Neuronal stem cell (in vitro differentiated cells): ENCODE data around the gene IRX2.

Experiments used
- DNase-seq: peaks from one replicate; pipeline ENCODE4 v3.0.0-alpha.2; 2013; ENCODE audit warnings: low spot score
- H2AFZ ChIP-seq: one replicate; pipeline ENCODE4 v1.6.1; 2013; ENCODE audit warnings: mild to moderate bottlenecking, low read length, inconsistent platforms
- H2AK5ac ChIP-seq: 2 replicates; pipeline ENCODE4 v1.6.1; 2013; ENCODE audit warnings: low read depth, mild to moderate bottlenecking, inconsistent platforms, low read length, moderate library complexity, mixed read lengths
- H2BK120ac ChIP-seq: 2 replicates; pipeline ENCODE4 v1.6.1; 2013; ENCODE audit warnings: low read depth, mild to moderate bottlenecking, inconsistent platforms, low read length, moderate library complexity, mixed read lengths
- H2BK12ac ChIP-seq: one replicate; pipeline ENCODE4 v1.6.1; 2013; ENCODE audit warnings: low read length, inconsistent platforms
- H2BK15ac ChIP-seq: 2 replicates; pipeline ENCODE4 v1.6.1; 2013; ENCODE audit warnings: mild to moderate bottlenecking, low read length, inconsistent platforms, mixed read lengths
- H2BK5ac ChIP-seq: one replicate; pipeline ENCODE4 v1.6.1; 2013; ENCODE audit warnings: inconsistent platforms, mild to moderate bottlenecking, low read length, moderate library complexity
- H3K14ac ChIP-seq: one replicate; pipeline ENCODE4 v1.6.1; 2013; ENCODE audit warnings: low read length, inconsistent platforms
- H3K18ac ChIP-seq: 2 replicates; pipeline ENCODE4 v1.6.1; 2013; ENCODE audit warnings: low read length, inconsistent platforms
- H3K23ac ChIP-seq: 2 replicates; pipeline ENCODE4 v1.6.1; 2013; ENCODE audit warnings: low read depth, mild to moderate bottlenecking, mixed read lengths, low read length, inconsistent platforms; ENCODE audit not compliant: poor library complexity
- H3K27ac ChIP-seq: replicated peaks from 3 replicates; pipeline ENCODE4 v1.5.1; 2013; ENCODE audit warnings: low read length, inconsistent platforms
- H3K27me3 ChIP-seq, 3 experiments: 2 replicates each; pipeline ENCODE4 v1.6.1; 2013; ENCODE audit warnings: low read length in 3 of 3, mild to moderate bottlenecking in 2 of 3, inconsistent platforms in 1 of 3, low read depth in 1 of 3, mixed read lengths in 1 of 3, moderate library complexity in 1 of 3; ENCODE audit not compliant: control insufficient read depth in 3 of 3, insufficient read depth in 3 of 3
- H3K36me3 ChIP-seq, 2 donors: replicated peaks in 1 of 2; 2 replicates each; pipeline ENCODE4 v1.6.1; 2013; ENCODE audit warnings: low read length in 2 of 2; ENCODE audit not compliant: control insufficient read depth in 2 of 2, insufficient read depth in 2 of 2
- H3K4ac ChIP-seq: 2 replicates; pipeline ENCODE4 v1.6.1; 2013; ENCODE audit warnings: inconsistent platforms, mild to moderate bottlenecking, low read length, moderate library complexity
- H3K4me1 ChIP-seq, 2 donors: 1 replicate in 1 of 2; 2 replicates in 1 of 2; pipeline ENCODE4 v1.6.1; 2013; ENCODE audit warnings: low read length in 2 of 2, low read depth in 1 of 2; ENCODE audit not compliant: control insufficient read depth in 2 of 2, insufficient read depth in 1 of 2
- H3K4me2 ChIP-seq: one replicate; pipeline ENCODE4 v1.6.1; 2013; ENCODE audit warnings: mild to moderate bottlenecking, low read length, inconsistent platforms; ENCODE audit not compliant: insufficient read depth, poor library complexity, severe bottlenecking
- H3K4me3 ChIP-seq, 2 donors: 2 replicates each; pipeline ENCODE4 v1.5.1; 2013; ENCODE audit warnings: low read length in 2 of 2, mild to moderate bottlenecking in 2 of 2, inconsistent platforms in 1 of 2, moderate library complexity in 1 of 2
- H3K79me1 ChIP-seq: one replicate; pipeline ENCODE4 v1.6.1; 2013; ENCODE audit warnings: low read depth, mild to moderate bottlenecking, inconsistent platforms, low read length, moderate library complexity
- H3K9ac ChIP-seq: one replicate; pipeline ENCODE4 v1.6.1; 2013; ENCODE audit warnings: mild to moderate bottlenecking, low read depth, low read length, inconsistent platforms; ENCODE audit not compliant: poor library complexity
- H3K9me3 ChIP-seq, 2 donors: replicated peaks in 1 of 2; 2 replicates each; pipeline versions ENCODE3 to v1.6.1; 2013; ENCODE audit warnings: low read length in 2 of 2, mild to moderate bottlenecking in 2 of 2, inconsistent platforms in 1 of 2, low read depth in 1 of 2, mixed read lengths in 1 of 2, moderate library complexity in 1 of 2; ENCODE audit not compliant: control insufficient read depth in 2 of 2, insufficient read depth in 1 of 2
- H4K8ac ChIP-seq: one replicate; pipeline ENCODE4 v1.6.1; 2013; ENCODE audit warnings: low read depth, mild to moderate bottlenecking, inconsistent platforms, low read length, moderate library complexity
- H4K91ac ChIP-seq: one replicate; pipeline ENCODE4 v1.6.1; 2013; ENCODE audit warnings: low read length, low read depth, mild to moderate bottlenecking, inconsistent platforms; ENCODE audit not compliant: poor library complexity
- WGBS, 2 donors: extraction: QIAGEN DNeasy Blood & Tissue Kit; methylation state at CpG; one replicate each; pipeline ENCODE4 v1.1.7; 2013; ENCODE audit warnings: missing lambda C conversion rate in 2 of 2, mixed read lengths in 1 of 2; ENCODE audit not compliant: insufficient read length in 2 of 2, insufficient replicate concordance in 1 of 2; ENCODE audit errors: extremely low coverage in 2 of 2; 5-methylcytosine and 5-hydroxymethylcytosine counted together

Gene IRX2

DNA sequence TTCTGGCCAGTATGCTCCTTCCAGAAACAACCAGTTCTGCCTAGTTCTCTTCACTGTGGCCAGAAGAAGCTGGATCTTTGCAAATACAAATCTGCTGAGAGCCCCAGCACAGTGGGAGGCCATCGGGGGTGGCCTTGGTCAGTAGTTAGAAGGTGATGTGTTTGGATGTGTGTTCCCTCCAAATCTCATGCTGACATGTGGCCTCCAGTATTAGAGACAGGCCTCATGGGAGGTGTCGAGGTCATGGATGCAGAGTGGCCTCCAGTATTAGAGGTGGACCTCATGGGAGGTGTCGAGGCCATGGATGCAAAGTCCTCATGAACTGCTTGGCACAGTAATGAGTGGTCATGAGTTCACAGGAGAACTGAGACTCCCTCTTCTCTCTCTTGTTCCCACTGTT lies 7.6 kb upstream of the IRX2 start:
- Histone ChIP-seq H3K79me1 (no peaks in the 10 kb centered on the region), H4K91ac (no peak overlapping the region), H3K4me3 (no peak overlapping the region), H3K9ac (no peak overlapping the region), H2BK15ac (no peak overlapping the region), H3K27me3 (peaks cover 0 to 34% (median 0%) of the 10 kb centered on the region in 3 experiments), H4K8ac (no peak overlapping the region), H3K23ac (no peak overlapping the region), H3K18ac (no peak overlapping the region), H2AFZ (no peak overlapping the region), H3K9me3 (peaks cover 3 to 48% of the 10 kb centered on the region in 2 donors), H3K36me3 (peaks cover 0 to 14% of the 10 kb centered on the region in 2 donors), H3K4me1 (peaks cover 13 to 18% of the 10 kb centered on the region in 2 donors), H2BK120ac (no peak overlapping the region), H3K4me2 (no peak overlapping the region), H2BK5ac (peak overlapping the region; percentile 29), H3K27ac (no peak overlapping the region), H2BK12ac (no peak overlapping the region), H2AK5ac (no peak overlapping the region), H3K14ac (no peak overlapping the region), H3K4ac (no peak overlapping the region)
- no CpG with 5 or more reads among the region's 3 CpGs for WGBS, 2 donors
- no peak for DNase-seq

DNA sequence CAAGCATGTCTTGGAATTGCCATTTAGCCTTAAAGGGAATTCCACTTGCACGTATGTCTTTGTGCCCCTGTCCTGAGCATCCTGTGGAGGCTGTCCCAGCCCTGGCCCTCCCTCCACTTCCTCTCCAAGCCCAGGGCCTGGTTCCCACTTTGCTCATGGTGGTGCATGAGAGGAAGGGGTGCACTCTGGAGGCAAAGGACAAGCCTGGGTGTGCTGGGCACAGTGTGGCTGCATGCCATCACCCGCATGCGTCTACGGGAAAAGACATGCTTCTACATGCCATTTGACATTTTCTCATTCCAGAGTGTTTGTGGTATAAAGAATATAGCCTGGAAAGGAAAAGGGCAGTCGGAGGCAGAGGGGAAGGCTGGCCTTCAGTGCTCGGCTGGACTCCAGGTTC lies 7.2 kb upstream of the IRX2 start:
- H2BK120ac ChIP-seq: no peak overlapping the region
- no peaks in the 10 kb centered on the region for H3K79me1 ChIP-seq
- H3K4me3 ChIP-seq: no peak overlapping the region
- H4K91ac ChIP-seq: no peak overlapping the region
- H3K14ac ChIP-seq: peak overlapping the region; percentile 71
- H3K9ac ChIP-seq: no peak overlapping the region
- no peak overlapping the region for H2BK15ac ChIP-seq
- H2BK5ac ChIP-seq: peak overlapping the region; percentile 29
- peak overlapping the region; percentile 65 for H3K18ac ChIP-seq
- H3K36me3 ChIP-seq: peaks cover 0 to 14% of the 10 kb centered on the region in 2 donors
- H2BK12ac ChIP-seq: peak overlapping the region; percentile 16
- WGBS, 2 donors: no CpG with 5 or more reads among the region's 6 CpGs
- peak overlapping the region; percentile 46 for H2AK5ac ChIP-seq
- H3K23ac ChIP-seq: peak overlapping the region; percentile 55
- no peak overlapping the region for H2AFZ ChIP-seq
- no peak overlapping the region for H3K27ac ChIP-seq
- peaks cover 14 to 18% of the 10 kb centered on the region in 2 donors for H3K4me1 ChIP-seq
- peaks cover 3 to 48% of the 10 kb centered on the region in 2 donors for H3K9me3 ChIP-seq
- peaks cover 0 to 38% (median 0%) of the 10 kb centered on the region in 3 experiments for H3K27me3 ChIP-seq
- H4K8ac ChIP-seq: no peak overlapping the region
- DNase-seq: no peak
- H3K4me2 ChIP-seq: no peak overlapping the region
- H3K4ac ChIP-seq: no peak overlapping the region

DNA sequence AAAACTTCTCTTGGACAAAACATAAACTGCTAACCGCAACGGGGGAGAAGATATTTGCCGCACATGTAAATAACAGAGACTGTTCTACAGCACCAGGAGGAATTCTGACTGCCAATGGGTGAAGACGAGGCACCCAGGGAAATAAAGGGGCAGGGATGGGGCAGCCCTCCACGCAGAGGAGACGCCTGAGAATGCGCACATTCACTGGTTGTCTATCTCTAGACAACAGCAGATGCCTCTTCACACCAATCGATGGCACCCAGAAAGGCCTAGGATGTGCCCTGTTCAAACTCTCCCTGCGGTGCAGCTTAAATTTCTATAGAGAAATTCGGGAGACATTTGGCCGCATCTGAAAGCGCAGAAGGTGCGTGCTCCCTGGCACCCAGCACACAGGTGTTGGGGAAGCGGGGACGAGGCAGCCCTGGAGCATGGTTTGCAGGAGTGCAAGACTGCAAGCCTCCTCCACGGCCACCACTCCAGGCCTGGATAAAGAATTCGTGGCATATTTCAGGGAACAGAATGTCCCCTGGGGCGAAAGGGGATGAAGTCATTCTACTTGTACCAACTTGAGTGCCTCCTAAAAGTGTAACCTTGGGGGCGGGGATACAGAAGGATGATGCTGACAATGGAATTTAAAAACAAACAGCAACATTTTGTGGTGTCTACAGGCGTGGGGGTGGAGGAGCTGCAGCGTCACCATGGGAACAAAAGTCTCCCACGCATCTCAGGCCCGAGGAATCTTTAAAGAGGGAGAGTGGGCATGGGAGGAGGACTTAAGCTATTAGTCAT lies 6.3 kb upstream of the IRX2 start:
- H3K4me1 ChIP-seq: peaks cover 17 to 21% of the 10 kb centered on the region in 2 donors
- no peak overlapping the region for H2AFZ ChIP-seq
- H3K18ac ChIP-seq: no peak overlapping the region
- H3K9me3 ChIP-seq: peaks cover 3 to 48% of the 10 kb centered on the region in 2 donors
- no peak overlapping the region for H4K91ac ChIP-seq
- H2AK5ac ChIP-seq: no peak overlapping the region
- H3K23ac ChIP-seq: no peak overlapping the region
- H2BK5ac ChIP-seq: no peak overlapping the region
- peaks cover 0 to 14% of the 10 kb centered on the region in 2 donors for H3K36me3 ChIP-seq
- H3K4me3 ChIP-seq: no peak overlapping the region
- no peak overlapping the region for H2BK15ac ChIP-seq
- H3K9ac ChIP-seq: no peak overlapping the region
- peaks cover 0 to 47% (median 3%) of the 10 kb centered on the region in 3 experiments for H3K27me3 ChIP-seq
- no peak overlapping the region for H3K4me2 ChIP-seq
- no peak overlapping the region for H3K14ac ChIP-seq
- no peak overlapping the region for H3K27ac ChIP-seq
- H2BK12ac ChIP-seq: no peak overlapping the region
- no CpG with 5 or more reads among the region's 23 CpGs for WGBS, 2 donors
- no peak for DNase-seq
- no peak overlapping the region for H3K4ac ChIP-seq
- no peak overlapping the region for H4K8ac ChIP-seq
- no peak overlapping the region for H2BK120ac ChIP-seq
- H3K79me1 ChIP-seq: no peaks in the 10 kb centered on the region
